HEK293T (cell line): ENCODE data around the gene ZFR2.
"Not testable (repeated sequence)": the region's sequence is repeated elsewhere in the genome, so short reads cannot be mapped to it uniquely, and the experiment has no call there.

Experiments used
- BHLHE40 ChIP-seq: fragments of 450-650 bp; IDR thresholded peaks from 2 replicates; pipeline ENCODE4 v1.6.1; 2016; ENCODE audit warnings: mild to moderate bottlenecking, moderate library complexity, borderline replicate concordance
- ELF4 ChIP-seq: fragments of 450-650 bp; IDR thresholded peaks from 2 replicates; pipeline ENCODE4 v1.6.1; 2017; ENCODE audit warnings: antibody characterized with exemption
- FOXA1 ChIP-seq: fragments of 450-650 bp; IDR thresholded peaks from 2 replicates; pipeline ENCODE4 v1.6.1; 2016; ENCODE audit warnings: mild to moderate bottlenecking
- FOXK2 ChIP-seq: fragments of 450-650 bp; IDR thresholded peaks from 2 replicates; pipeline ENCODE4 v1.6.1; 2016; ENCODE audit warnings: mild to moderate bottlenecking
- FOXM1 ChIP-seq: fragments of 450-650 bp; IDR thresholded peaks from 2 replicates; pipeline ENCODE4 v1.6.1; 2017; ENCODE audit warnings: mild to moderate bottlenecking, borderline replicate concordance
- HDGF ChIP-seq: fragments of 450-650 bp; IDR thresholded peaks from 2 replicates; pipeline ENCODE4 v1.6.1; 2017; ENCODE audit warnings: antibody characterized with exemption, borderline replicate concordance
- LEF1 ChIP-seq: fragments of 450-650 bp; IDR thresholded peaks from 2 replicates; pipeline ENCODE4 v1.6.1; 2017; ENCODE audit warnings: mild to moderate bottlenecking, borderline replicate concordance
- NFRKB ChIP-seq: fragments of 450-650 bp; IDR thresholded peaks from 2 replicates; pipeline ENCODE4 v1.6.1; 2016; ENCODE audit warnings: mild to moderate bottlenecking, moderate library complexity
- SP1 ChIP-seq: fragments of 450-650 bp; IDR thresholded peaks from 2 replicates; pipeline ENCODE4 v1.6.1; 2017
- SUZ12 ChIP-seq: fragments of 450-650 bp; IDR thresholded peaks from 2 replicates; pipeline ENCODE4 v1.6.1; 2016; ENCODE audit warnings: mild to moderate bottlenecking

GRCh38 chr19:3816148-3816547, 52.7 kb downstream of the ZFR2 start:
- TF ChIP-seq LEF1, FOXA1, SUZ12, SP1, ELF4, NFRKB, FOXK2, BHLHE40, FOXM1, HDGF: not testable (repeated sequence)
